Measurements from ENCODE around the gene WDR55. TPM values are rescaled to one million over a fixed set of nuclear protein-coding genes. Genes with fewer than 3 reads are reported as not detected.
A peak's percentile ranks its signal among the peaks of the same experiment; 100 is the strongest.
"Not testable (repeated sequence)": the region's sequence is repeated elsewhere in the genome, so short reads cannot be mapped to it uniquely, and the experiment has no call there.

Gene WDR55
- total RNA-seq, 1 donor from 2014 or later: 40.8 TPM

- FAIRE-seq (no peak), DNase-seq (ENCODE audit: low read depth) (no peak)
- Histone ChIP-seq H3K36me3 (ENCODE audit: control insufficient read depth, insufficient read depth, low read length) (peaks cover 22% of the 10 kb centered on the region), H3K4me3 (ENCODE audit: low read depth, low read length) (no peak overlapping the region), H3K27me3 (ENCODE audit: control insufficient read depth, insufficient read depth, low read length) (no peaks in the 10 kb centered on the region)
- TF ChIP-seq CTCF (IDR thresholded peaks at IDR 0.05; ENCODE audit: insufficient read depth, low read length, severe bottlenecking): no peak
Observed at GRCh38 chr5:140641716-140642115, 23.0 kb upstream of the WDR55 start.

- Histone ChIP-seq H3K4me3 (ENCODE audit: low read depth, low read length) (no peak overlapping the region), H3K27me3 (ENCODE audit: control insufficient read depth, insufficient read depth, low read length) (no peaks in the 10 kb centered on the region), H3K36me3 (ENCODE audit: control insufficient read depth, insufficient read depth, low read length) (peaks cover 22% of the 10 kb centered on the region)
- no peak for DNase-seq (ENCODE audit: low read depth)
- no peak for TF ChIP-seq CTCF (IDR thresholded peaks at IDR 0.05; ENCODE audit: insufficient read depth, low read length, severe bottlenecking)
- FAIRE-seq: no peak
Observed at GRCh38 chr5:140642718-140643117, 22.0 kb upstream of the WDR55 start.

GRCh38 chr5:140647042-140647419, 17.7 kb upstream of the WDR55 start:
- FAIRE-seq: no peak
- H3K4me3 ChIP-seq (ENCODE audit: low read depth, low read length): peak overlapping the region; percentile 80
- no peak for DNase-seq (ENCODE audit: low read depth)
- peaks cover 23% of the 10 kb centered on the region for H3K36me3 ChIP-seq (ENCODE audit: control insufficient read depth, insufficient read depth, low read length)
- no peaks in the 10 kb centered on the region for H3K27me3 ChIP-seq (ENCODE audit: control insufficient read depth, insufficient read depth, low read length)
- no peak for TF ChIP-seq CTCF (IDR thresholded peaks at IDR 0.05; ENCODE audit: insufficient read depth, low read length, severe bottlenecking)

GRCh38 chr5:140658870-140659269, 5.8 kb upstream of the WDR55 start:
- DNase-seq (ENCODE audit: low read depth) (no peak), FAIRE-seq (no peak)
- no peaks in the 10 kb centered on the region for H3K27me3 ChIP-seq (ENCODE audit: control insufficient read depth, insufficient read depth, low read length)
- TF ChIP-seq CTCF (IDR thresholded peaks at IDR 0.05; ENCODE audit: insufficient read depth, low read length, severe bottlenecking): no peak
- H3K36me3 ChIP-seq (ENCODE audit: control insufficient read depth, insufficient read depth, low read length): peaks cover 33% of the 10 kb centered on the region
- H3K4me3 ChIP-seq (ENCODE audit: low read depth, low read length): no peak overlapping the region

- H3K4me3 ChIP-seq (ENCODE audit: low read depth, low read length); FAIRE-seq; H3K27me3 ChIP-seq (ENCODE audit: control insufficient read depth, insufficient read depth, low read length); DNase-seq (ENCODE audit: low read depth): not testable (repeated sequence)
- H3K36me3 ChIP-seq (ENCODE audit: control insufficient read depth, insufficient read depth, low read length): peaks cover 31% of the 10 kb centered on the region
Observed at GRCh38 chr5:140660371-140660770, 4.3 kb upstream of the WDR55 start.

GRCh38 chr5:140664030-140664358, 710 bp upstream of the WDR55 start:
- H3K4me3 ChIP-seq (ENCODE audit: low read depth, low read length): peak overlapping the region; percentile 95
- no peak for FAIRE-seq
- H3K27me3 ChIP-seq (ENCODE audit: control insufficient read depth, insufficient read depth, low read length): no peaks in the 10 kb centered on the region
- no peak for TF ChIP-seq CTCF (IDR thresholded peaks at IDR 0.05; ENCODE audit: insufficient read depth, low read length, severe bottlenecking)
- H3K36me3 ChIP-seq (ENCODE audit: control insufficient read depth, insufficient read depth, low read length): peaks cover 28% of the 10 kb centered on the region
- no peak for DNase-seq (ENCODE audit: low read depth)

- H3K36me3 ChIP-seq (ENCODE audit: control insufficient read depth, insufficient read depth, low read length): peaks cover 26% of the 10 kb centered on the region
- not testable (repeated sequence) for FAIRE-seq; DNase-seq (ENCODE audit: low read depth); H3K27me3 ChIP-seq (ENCODE audit: control insufficient read depth, insufficient read depth, low read length); H3K4me3 ChIP-seq (ENCODE audit: low read depth, low read length)
Observed at GRCh38 chr5:140671035-140671434, 6.3 kb downstream of the WDR55 start.

Measured in bronchial epithelial cell (primary cell).